Lower leg skin (tissue), 3 donors: Measurements from ENCODE around the gene PRKCE.

Experiments used
- POLR2A ChIP-seq, 2 donors: fragments of 450-650 bp; IDR thresholded peaks; one replicate each; pipeline ENCODE4 v1.6.1; 2016 to 2017; ENCODE audit warnings: antibody characterized with exemption in 2 of 2, mild to moderate bottlenecking in 1 of 2, moderate library complexity in 1 of 2
- TF ChIP-seq, protein P1 (sequence below), 3 donors: fragments of 450-650 bp; IDR thresholded peaks; one replicate each; pipeline ENCODE4 v1.5.1; 2016; ENCODE audit warnings: antibody characterized with exemption in 3 of 3, mild to moderate bottlenecking in 3 of 3, moderate library complexity in 2 of 3

DNA sequence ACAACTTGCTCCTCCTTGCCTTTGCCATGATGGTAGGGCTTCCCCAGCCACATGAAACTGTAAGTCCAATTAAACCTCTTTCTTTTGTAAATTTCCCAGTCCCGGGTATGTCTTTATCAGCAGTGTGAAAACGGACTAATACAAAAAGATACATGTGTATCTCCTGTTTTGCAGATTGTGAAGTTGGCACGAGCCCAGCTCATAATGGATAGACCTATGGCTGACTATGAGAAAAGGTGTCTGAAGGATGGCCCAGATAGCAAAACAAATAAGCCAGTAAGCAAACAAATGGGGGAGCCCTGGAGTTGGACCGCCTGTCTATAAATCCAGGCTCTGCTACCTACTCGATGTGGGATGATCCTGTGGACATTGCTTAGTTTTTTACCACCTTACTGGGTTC lies 15.5 kb upstream of the PRKCE start:
- TF ChIP-seq, protein P1, sequence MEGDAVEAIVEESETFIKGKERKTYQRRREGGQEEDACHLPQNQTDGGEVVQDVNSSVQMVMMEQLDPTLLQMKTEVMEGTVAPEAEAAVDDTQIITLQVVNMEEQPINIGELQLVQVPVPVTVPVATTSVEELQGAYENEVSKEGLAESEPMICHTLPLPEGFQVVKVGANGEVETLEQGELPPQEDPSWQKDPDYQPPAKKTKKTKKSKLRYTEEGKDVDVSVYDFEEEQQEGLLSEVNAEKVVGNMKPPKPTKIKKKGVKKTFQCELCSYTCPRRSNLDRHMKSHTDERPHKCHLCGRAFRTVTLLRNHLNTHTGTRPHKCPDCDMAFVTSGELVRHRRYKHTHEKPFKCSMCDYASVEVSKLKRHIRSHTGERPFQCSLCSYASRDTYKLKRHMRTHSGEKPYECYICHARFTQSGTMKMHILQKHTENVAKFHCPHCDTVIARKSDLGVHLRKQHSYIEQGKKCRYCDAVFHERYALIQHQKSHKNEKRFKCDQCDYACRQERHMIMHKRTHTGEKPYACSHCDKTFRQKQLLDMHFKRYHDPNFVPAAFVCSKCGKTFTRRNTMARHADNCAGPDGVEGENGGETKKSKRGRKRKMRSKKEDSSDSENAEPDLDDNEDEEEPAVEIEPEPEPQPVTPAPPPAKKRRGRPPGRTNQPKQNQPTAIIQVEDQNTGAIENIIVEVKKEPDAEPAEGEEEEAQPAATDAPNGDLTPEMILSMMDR (IDR thresholded peaks at IDR 0.05) = no peak
- TF ChIP-seq POLR2A (IDR thresholded peaks at IDR 0.05) = no peak
